ENCODE data around the gene ZNF202. TPM values are rescaled to one million over a fixed set of nuclear protein-coding genes. Genes with fewer than 3 reads are reported as not detected.

The ZNF202 gene
- 9.0 and 10.4 TPM in 2 replicates for total RNA-seq

GRCh38 chr11:123741159-123742030 lies at the start of gene ZNF202:
TSS of gene ZNF202 (minus strand) at chr11:123741660. CDS start at chr11:123730888, 10,772 bp downstream.

GRCh38 chr11:123754101-123754568 lies 12.7 kb upstream of the ZNF202 start, which contains the start of gene OR6X1:
TSS of gene OR6X1 (minus strand) at chr11:123754518. CDS start at chr11:123754518, 0 bp downstream.

Other genes with a start within 250 kb of the ZNF202 start
- gene SCN3B, start 87.0 kb downstream of the ZNF202 start, total RNA-seq = 0.18 and 0.19 TPM in 2 replicates
- gene OR6X1, start 12.9 kb upstream of the ZNF202 start, total RNA-seq = not detected in 2 replicates
- gene OR6M1, start 64.7 kb upstream of the ZNF202 start, total RNA-seq = 0.09 TPM in 1 of 2 replicates, not detected in the other
- gene TMEM225, start 144.0 kb upstream of the ZNF202 start, total RNA-seq = not detected in 2 replicates
- under 0.01 TPM in 1 of 2 replicates, not detected in the other for gene OR8D4, start 160.5 kb upstream of the ZNF202 start, total RNA-seq
- gene OR4D5, start 198.0 kb upstream of the ZNF202 start, total RNA-seq = not detected in 2 replicates
- not detected in 2 replicates for gene OR6T1, start 202.2 kb upstream of the ZNF202 start, total RNA-seq
- not detected in 2 replicates for gene OR10S1, start 236.1 kb upstream of the ZNF202 start, total RNA-seq

Measured in endothelial cell of coronary artery (primary cell).